Measurements from ENCODE around the gene ARNT2. TPM values are rescaled to one million over a fixed set of nuclear protein-coding genes. Genes with fewer than 3 reads are reported as not detected.

Gene ARNT2
- total RNA-seq, 2 experiments from 2014 or later: 0.34 TPM; not detected in 1

DNA sequence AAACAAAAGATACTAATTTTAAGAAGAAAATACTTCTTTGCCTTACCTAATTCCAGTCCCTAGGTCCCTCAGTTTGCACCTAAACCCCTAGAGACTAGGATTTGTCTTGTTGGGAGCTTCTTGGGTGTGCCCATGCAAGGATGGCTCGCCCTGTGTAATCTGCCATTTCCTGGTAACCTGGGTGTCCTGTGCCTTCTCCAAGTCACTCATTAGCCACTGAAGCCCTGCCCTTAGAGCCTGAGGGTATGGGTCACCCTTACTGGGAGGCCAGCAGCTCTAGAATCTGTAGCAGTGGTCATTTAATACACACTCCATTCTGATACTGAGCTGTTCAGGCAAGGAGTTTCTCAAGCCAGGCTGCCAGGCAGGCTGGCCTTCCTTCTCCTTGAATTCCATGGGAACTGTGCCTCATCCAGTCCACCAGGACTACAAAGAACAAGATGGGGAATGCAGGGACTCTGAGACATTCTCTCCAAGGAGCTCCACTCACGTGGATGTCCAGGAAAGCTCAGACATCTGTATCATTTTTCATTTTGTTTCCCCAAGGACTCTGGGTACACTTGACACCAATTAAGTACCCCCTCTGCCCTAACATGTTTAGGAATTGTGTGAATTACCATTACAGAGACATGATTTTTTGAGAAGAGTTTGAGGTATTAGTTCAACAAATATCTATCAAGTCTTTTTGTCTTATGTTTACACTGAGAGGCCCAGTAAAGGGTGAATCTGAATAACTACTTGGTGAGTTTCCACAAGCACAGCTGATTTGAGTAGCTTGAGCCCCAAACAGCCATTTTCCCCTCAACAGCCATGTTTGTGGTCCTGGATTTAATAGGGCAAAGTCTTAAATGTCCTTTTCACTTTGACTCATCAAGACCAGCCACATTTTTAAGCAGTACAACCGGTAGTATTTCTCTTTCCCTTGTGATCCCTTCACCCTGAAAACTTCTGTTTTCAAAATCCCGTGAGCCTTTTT is 52.6 kb downstream of the ARNT2 start:
- ATAC-seq: no peak
- TF ChIP-seq, protein P1, sequence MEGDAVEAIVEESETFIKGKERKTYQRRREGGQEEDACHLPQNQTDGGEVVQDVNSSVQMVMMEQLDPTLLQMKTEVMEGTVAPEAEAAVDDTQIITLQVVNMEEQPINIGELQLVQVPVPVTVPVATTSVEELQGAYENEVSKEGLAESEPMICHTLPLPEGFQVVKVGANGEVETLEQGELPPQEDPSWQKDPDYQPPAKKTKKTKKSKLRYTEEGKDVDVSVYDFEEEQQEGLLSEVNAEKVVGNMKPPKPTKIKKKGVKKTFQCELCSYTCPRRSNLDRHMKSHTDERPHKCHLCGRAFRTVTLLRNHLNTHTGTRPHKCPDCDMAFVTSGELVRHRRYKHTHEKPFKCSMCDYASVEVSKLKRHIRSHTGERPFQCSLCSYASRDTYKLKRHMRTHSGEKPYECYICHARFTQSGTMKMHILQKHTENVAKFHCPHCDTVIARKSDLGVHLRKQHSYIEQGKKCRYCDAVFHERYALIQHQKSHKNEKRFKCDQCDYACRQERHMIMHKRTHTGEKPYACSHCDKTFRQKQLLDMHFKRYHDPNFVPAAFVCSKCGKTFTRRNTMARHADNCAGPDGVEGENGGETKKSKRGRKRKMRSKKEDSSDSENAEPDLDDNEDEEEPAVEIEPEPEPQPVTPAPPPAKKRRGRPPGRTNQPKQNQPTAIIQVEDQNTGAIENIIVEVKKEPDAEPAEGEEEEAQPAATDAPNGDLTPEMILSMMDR (IDR thresholded peaks at IDR 0.05): no peak
- no peak for DNase-seq
- peaks cover 8% of the 10 kb centered on the region for H3K27me3 Mint-ChIP-seq
- H3K4me1 Mint-ChIP-seq (ENCODE audit: low read depth): no peaks in the 10 kb centered on the region
- POLR2A ChIA-PET: no interaction called here
- intact Hi-C loops (cut with micrococcal nuclease): loop anchor here (2.0 to 5.0 kb wide), 2 partner anchors 320 to 515 kb away; no protein-coding TSS in a partner anchor
- no peak overlapping the region for H3K27ac Mint-ChIP-seq
- no peaks in the 10 kb centered on the region for H3K9me3 Mint-ChIP-seq
- H3K36me3 Mint-ChIP-seq (ENCODE audit: low read depth): no peaks in the 10 kb centered on the region
- CTCF ChIA-PET: interaction anchor here (0.6 to 9.0 kb wide), 24 partner anchors 8 to 809 kb away, joined by 3 to 104 read pairs (median 4); partner anchors contain the start of gene CEMIP
- H3K4me3 Mint-ChIP-seq: no peak overlapping the region

GRCh38 chr15:80457896-80458295 is 53.7 kb downstream of the ARNT2 start:
- DNase-seq (no peak), ATAC-seq (no peak)
- H3K36me3 Mint-ChIP-seq (ENCODE audit: low read depth): no peaks in the 10 kb centered on the region
- no peaks in the 10 kb centered on the region for H3K4me1 Mint-ChIP-seq (ENCODE audit: low read depth)
- peaks cover 6% of the 10 kb centered on the region for H3K27me3 Mint-ChIP-seq
- intact Hi-C loops (cut with micrococcal nuclease): loop anchor here (2.0 to 5.0 kb wide), 2 partner anchors 319 to 514 kb away; no protein-coding TSS in a partner anchor
- POLR2A ChIA-PET: interaction anchor here (1.0 kb wide), 1 partner anchor 10 kb away, joined by 3 read pairs; no protein-coding TSS in a partner anchor
- no peaks in the 10 kb centered on the region for H3K9me3 Mint-ChIP-seq
- H3K4me3 Mint-ChIP-seq: no peak overlapping the region
- TF ChIP-seq, protein P1 (IDR thresholded peaks at IDR 0.05): no peak
- H3K27ac Mint-ChIP-seq: no peak overlapping the region
- CTCF ChIA-PET: interaction anchor here (1.6 to 9.0 kb wide), 3 partner anchors 8 to 808 kb away, joined by 3 to 104 read pairs (median 23); partner anchors contain the start of gene CEMIP

- ATAC-seq: no peak
- Mint-ChIP-seq H3K27ac (no peak overlapping the region), H3K4me1 (ENCODE audit: low read depth) (no peaks in the 10 kb centered on the region), H3K36me3 (ENCODE audit: low read depth) (no peaks in the 10 kb centered on the region), H3K9me3 (no peaks in the 10 kb centered on the region), H3K27me3 (peaks cover 6% of the 10 kb centered on the region), H3K4me3 (no peak overlapping the region)
- ChIA-PET CTCF (interaction anchor here (1.6 to 9.0 kb wide), 3 partner anchors 9 to 808 kb away, joined by 3 to 104 read pairs (median 23); partner anchors contain the start of gene CEMIP), POLR2A (interaction anchor here (1.0 kb wide), 1 partner anchor 9 kb away, joined by 3 read pairs; no protein-coding TSS in a partner anchor)
- intact Hi-C loops (cut with micrococcal nuclease): loop anchor here (5.0 kb wide), 1 partner anchor 514 kb away; no protein-coding TSS in a partner anchor
- no peak for DNase-seq
- TF ChIP-seq, protein P1 (IDR thresholded peaks at IDR 0.05): no peak
Measured at GRCh38 chr15:80458580-80458979, 54.4 kb downstream of the ARNT2 start.

- H3K9me3 Mint-ChIP-seq: no peaks in the 10 kb centered on the region
- TF ChIP-seq, protein P1 (IDR thresholded peaks at IDR 0.05): no peak
- H3K27ac Mint-ChIP-seq: no peak overlapping the region
- ChIA-PET POLR2A (no interaction called here), CTCF (interaction anchor here (1.6 to 9.0 kb wide), 2 partner anchors 10 to 318 kb away, joined by 3 to 104 read pairs; partner anchors contain the start of gene CEMIP)
- intact Hi-C loops (cut with micrococcal nuclease): loop anchor here (5.0 kb wide), 1 partner anchor 513 kb away; no protein-coding TSS in a partner anchor
- no peak overlapping the region for H3K4me3 Mint-ChIP-seq
- ATAC-seq: no peak
- no peaks in the 10 kb centered on the region for H3K36me3 Mint-ChIP-seq (ENCODE audit: low read depth)
- H3K27me3 Mint-ChIP-seq: peaks cover 4% of the 10 kb centered on the region
- no peak for DNase-seq
- H3K4me1 Mint-ChIP-seq (ENCODE audit: low read depth): no peaks in the 10 kb centered on the region
Measured at GRCh38 chr15:80459380-80459779, 55.2 kb downstream of the ARNT2 start.

All from activated CD8-positive, alpha-beta T cell treated with anti-CD3 and anti-CD28 coated beads for 36 hours (primary cell).